ENCODE measurements around the gene PLEKHA5. TPM values are rescaled to one million over a fixed set of nuclear protein-coding genes. Genes with fewer than 3 reads are reported as not detected.
"Not testable (repeated sequence)": the region's sequence is repeated elsewhere in the genome, so short reads cannot be mapped to it uniquely, and the experiment has no call there.

The PLEKHA5 gene
- 1 to 10 TPM; 6.7 to 8.9 TPM for total RNA-seq

GRCh38 chr12:19129486-19130223 is at the start of gene PLEKHA5:
Gene PLEKHA5, plus strand, starts transcription at chr12:19129733. Its CDS starts 67 bp downstream, at chr12:19129800.
- CTCF ChIA-PET: no interaction called here
- Mint-ChIP-seq H3K9me3 (ENCODE audit: low read depth) (peaks cover 9% of the 10 kb centered on the region), H3K4me1 (peaks cover 26% of the 10 kb centered on the region), H3K4me3 (peak within 1 kb of the TSS; percentile 84), H3K27me3 (peaks cover 35% of the 10 kb centered on the region), H3K27ac (peak within 1 kb of the TSS; percentile 69), H3K36me3 (peaks cover 6% of the 10 kb centered on the region)
- DNase-seq (peak; percentile 59), ATAC-seq (peak; percentile 77)

GRCh38 chr12:19080918-19081317 is 48.6 kb upstream of the PLEKHA5 start:
- DNase-seq: no peak
- H3K4me1 Mint-ChIP-seq: peaks cover 5% of the 10 kb centered on the region
- CTCF ChIA-PET: no interaction called here

GRCh38 chr12:19082365-19082911 is 47.1 kb upstream of the PLEKHA5 start:
- DNase-seq (no peak), ATAC-seq (no peak)
- CTCF ChIA-PET: no interaction called here
- no peaks in the 10 kb centered on the region for H3K36me3 Mint-ChIP-seq
- H3K27me3 Mint-ChIP-seq: no peaks in the 10 kb centered on the region
- H3K4me1 Mint-ChIP-seq: peaks cover 5% of the 10 kb centered on the region
- peaks cover 3% of the 10 kb centered on the region for H3K9me3 Mint-ChIP-seq (ENCODE audit: low read depth)
- no peak overlapping the region for H3K4me3 Mint-ChIP-seq
- H3K27ac Mint-ChIP-seq: no peak overlapping the region

More at GRCh38 chr12:19080918-19081317, 48.6 kb upstream of the PLEKHA5 start:
- Mint-ChIP-seq H3K36me3 (no peaks in the 10 kb centered on the region), H3K27ac (no peak overlapping the region), H3K9me3 (ENCODE audit: low read depth) (peaks cover 3% of the 10 kb centered on the region), H3K4me3 (no peak overlapping the region), H3K27me3 (no peaks in the 10 kb centered on the region)
- no peak for ATAC-seq

- no peak for DNase-seq
- ATAC-seq: no peak
- H3K36me3 Mint-ChIP-seq: no peaks in the 10 kb centered on the region
- peaks cover 2% of the 10 kb centered on the region for H3K27me3 Mint-ChIP-seq
- H3K9me3 Mint-ChIP-seq (ENCODE audit: low read depth): peaks cover 3% of the 10 kb centered on the region
- H3K4me1 Mint-ChIP-seq: peaks cover 5% of the 10 kb centered on the region
- CTCF ChIA-PET: no interaction called here
- H3K4me3 Mint-ChIP-seq: no peak overlapping the region
- no peak overlapping the region for H3K27ac Mint-ChIP-seq
These were observed 45.0 kb upstream of the PLEKHA5 start for GRCh38 chr12:19084547-19084946.

- Mint-ChIP-seq H3K36me3 (no peaks in the 10 kb centered on the region), H3K27ac (no peak overlapping the region), H3K4me1 (peaks cover 5% of the 10 kb centered on the region), H3K9me3 (ENCODE audit: low read depth) (peaks cover 3% of the 10 kb centered on the region), H3K27me3 (peaks cover 2% of the 10 kb centered on the region), H3K4me3 (no peak overlapping the region)
- CTCF ChIA-PET: no interaction called here
- no peak for DNase-seq
- ATAC-seq: no peak
These were observed 44.4 kb upstream of the PLEKHA5 start for GRCh38 chr12:19085090-19085489.

GRCh38 chr12:19088606-19089005 is 40.9 kb upstream of the PLEKHA5 start:
- no peaks in the 10 kb centered on the region for H3K4me1 Mint-ChIP-seq
- peaks cover 2% of the 10 kb centered on the region for H3K27me3 Mint-ChIP-seq
- ATAC-seq (no peak), DNase-seq (no peak)
- H3K36me3 Mint-ChIP-seq: no peaks in the 10 kb centered on the region
- H3K4me3 Mint-ChIP-seq: no peak overlapping the region
- H3K9me3 Mint-ChIP-seq (ENCODE audit: low read depth): no peaks in the 10 kb centered on the region
- CTCF ChIA-PET: no interaction called here
- no peak overlapping the region for H3K27ac Mint-ChIP-seq

GRCh38 chr12:19092482-19092881 is 37.1 kb upstream of the PLEKHA5 start:
- H3K9me3 Mint-ChIP-seq (ENCODE audit: low read depth); H3K27me3 Mint-ChIP-seq; DNase-seq; ATAC-seq; H3K36me3 Mint-ChIP-seq; H3K4me3 Mint-ChIP-seq; H3K4me1 Mint-ChIP-seq; CTCF ChIA-PET; H3K27ac Mint-ChIP-seq: not testable (repeated sequence)

GRCh38 chr12:19093218-19093617 is 36.3 kb upstream of the PLEKHA5 start:
- Mint-ChIP-seq H3K27me3 (no peaks in the 10 kb centered on the region), H3K36me3 (no peaks in the 10 kb centered on the region), H3K4me1 (no peaks in the 10 kb centered on the region), H3K4me3 (no peak overlapping the region), H3K27ac (no peak overlapping the region), H3K9me3 (ENCODE audit: low read depth) (no peaks in the 10 kb centered on the region)
- ATAC-seq (no peak), DNase-seq (no peak)
- CTCF ChIA-PET: no interaction called here

- DNase-seq (no peak), ATAC-seq (no peak)
- H3K27ac Mint-ChIP-seq: no peak overlapping the region
- no peaks in the 10 kb centered on the region for H3K36me3 Mint-ChIP-seq
- no peaks in the 10 kb centered on the region for H3K9me3 Mint-ChIP-seq (ENCODE audit: low read depth)
- H3K4me3 Mint-ChIP-seq: no peak overlapping the region
- H3K27me3 Mint-ChIP-seq: no peaks in the 10 kb centered on the region
- CTCF ChIA-PET: no interaction called here
- H3K4me1 Mint-ChIP-seq: no peaks in the 10 kb centered on the region
These were observed 34.2 kb upstream of the PLEKHA5 start for GRCh38 chr12:19095331-19095730.

- no peaks in the 10 kb centered on the region for H3K4me1 Mint-ChIP-seq
- CTCF ChIA-PET: interaction anchor here (0.7 kb wide), 1 partner anchor 9 kb away, joined by 3 read pairs; no protein-coding TSS in a partner anchor
- no peak for ATAC-seq
- no peak overlapping the region for H3K27ac Mint-ChIP-seq
- no peak for DNase-seq
- no peaks in the 10 kb centered on the region for H3K27me3 Mint-ChIP-seq
- no peaks in the 10 kb centered on the region for H3K9me3 Mint-ChIP-seq (ENCODE audit: low read depth)
- no peaks in the 10 kb centered on the region for H3K36me3 Mint-ChIP-seq
- H3K4me3 Mint-ChIP-seq: no peak overlapping the region
These were observed 33.6 kb upstream of the PLEKHA5 start for GRCh38 chr12:19095756-19096480.

- no peak for DNase-seq
- ATAC-seq: no peak
- CTCF ChIA-PET: no interaction called here
- Mint-ChIP-seq H3K27ac (no peak overlapping the region), H3K4me1 (no peaks in the 10 kb centered on the region), H3K27me3 (peaks cover 2% of the 10 kb centered on the region), H3K36me3 (no peaks in the 10 kb centered on the region), H3K4me3 (no peak overlapping the region), H3K9me3 (ENCODE audit: low read depth) (peaks cover 2% of the 10 kb centered on the region)
These were observed 24.1 kb upstream of the PLEKHA5 start for GRCh38 chr12:19105463-19105862.

- Mint-ChIP-seq H3K4me1 (no peaks in the 10 kb centered on the region), H3K4me3 (no peak overlapping the region)
- CTCF ChIA-PET: no interaction called here
These were observed 21.8 kb upstream of the PLEKHA5 start for GRCh38 chr12:19107750-19108149.

GRCh38 chr12:19110221-19110940 is 19.2 kb upstream of the PLEKHA5 start:
- Mint-ChIP-seq H3K4me3 (no peak overlapping the region), H3K36me3 (no peaks in the 10 kb centered on the region), H3K4me1 (no peaks in the 10 kb centered on the region), H3K27me3 (peaks cover 2% of the 10 kb centered on the region), H3K27ac (no peak overlapping the region), H3K9me3 (ENCODE audit: low read depth) (peaks cover 1% of the 10 kb centered on the region)
- no peak for DNase-seq
- CTCF ChIA-PET: no interaction called here
- ATAC-seq: no peak

More at GRCh38 chr12:19107750-19108149, 21.8 kb upstream of the PLEKHA5 start:
- Mint-ChIP-seq H3K9me3 (ENCODE audit: low read depth) (peaks cover 2% of the 10 kb centered on the region), H3K36me3 (no peaks in the 10 kb centered on the region), H3K27ac (no peak overlapping the region), H3K27me3 (peaks cover 2% of the 10 kb centered on the region)
- ATAC-seq (no peak), DNase-seq (no peak)
